Naive B cell (primary cell): ENCODE results near the gene DDIT4. TPM values are rescaled to one million over a fixed set of nuclear protein-coding genes. Genes with fewer than 3 reads are reported as not detected.

ENCODE experiments used
- ATAC-seq, 2 donors: fragments of 150-1000 bp; cut with Tn5 transposase; 2 replicates each; pipeline ENCODE4 v1.10.0; 2021; ENCODE audit warnings: low read depth in 2 of 2, mild to moderate bottlenecking in 2 of 2, moderate library complexity in 2 of 2
- DNase-seq: peaks from one replicate; pipeline ENCODE4 v3.0.0; 2022
- H3K27ac Mint-ChIP-seq, 6 donors: one replicate each; pipeline ENCODE4 v1.8.0; 2020 to 2022; ENCODE audit warnings: mild to moderate bottlenecking in 6 of 6, mixed read lengths in 6 of 6, moderate library complexity in 5 of 6, inconsistent platforms in 2 of 6
- H3K27me3 Mint-ChIP-seq, 3 donors: one replicate each; pipeline ENCODE4 v1.8.0; 2021 to 2022; ENCODE audit warnings: mixed read lengths in 3 of 3, mild to moderate bottlenecking in 1 of 3
- H3K36me3 Mint-ChIP-seq, 2 donors: one replicate each; pipeline ENCODE4 v1.8.0; 2020 to 2022; ENCODE audit warnings: mixed read lengths in 2 of 2, inconsistent platforms in 1 of 2, mild to moderate bottlenecking in 1 of 2
- H3K4me1 Mint-ChIP-seq, 3 donors: one replicate each; pipeline ENCODE4 v1.8.0; 2020 to 2022; ENCODE audit warnings: mixed read lengths in 3 of 3, inconsistent platforms in 1 of 3, mild to moderate bottlenecking in 1 of 3, moderate library complexity in 1 of 3
- H3K4me3 Mint-ChIP-seq, 8 donors: one replicate each; pipeline ENCODE4 v1.8.0; 2020 to 2022; ENCODE audit warnings: mild to moderate bottlenecking in 8 of 8, mixed read lengths in 8 of 8, moderate library complexity in 8 of 8, inconsistent platforms in 2 of 8
- H3K9me3 Mint-ChIP-seq, 7 donors: one replicate each; pipeline ENCODE4 v1.8.0; 2020 to 2022; ENCODE audit warnings: mixed read lengths in 7 of 7, mild to moderate bottlenecking in 5 of 7, inconsistent platforms in 2 of 7, moderate library complexity in 1 of 7
- polyA plus RNA-seq, 6 donors: library from polyadenylated mRNA; unstranded; fragments of 300-500 nt; fragmentation: Illumina TruSeq; gene quantifications; one replicate each; pipeline ENCODE4 v1.2.3, GENCODE V29; 2021; ENCODE audit warnings: low read depth in 6 of 6

The DDIT4 gene
- polyA plus RNA-seq, 6 donors from 2014 or later, result 22.6 to 124 (median 78.2) TPM

GRCh38 chr10:72322280-72323058 is 48.7 kb downstream of the DDIT4 start:
- peak overlapping the region in 5 of 6 donors; percentile 59 to 92 (median 88) for H3K27ac Mint-ChIP-seq
- H3K4me1 Mint-ChIP-seq, result peaks cover 39 to 82% (median 74%) of the 10 kb centered on the region in 3 donors
- peak overlapping the region in 6 of 8 donors; percentile 29 to 69 (median 53) for H3K4me3 Mint-ChIP-seq
- no peaks in the 10 kb centered on the region for H3K27me3 Mint-ChIP-seq
- H3K9me3 Mint-ChIP-seq, result no peaks in the 10 kb centered on the region
- ATAC-seq (no peak), DNase-seq (no peak)
- H3K36me3 Mint-ChIP-seq, result no peaks in the 10 kb centered on the region

GRCh38 chr10:72323108-72323749 is 49.5 kb downstream of the DDIT4 start:
- Mint-ChIP-seq H3K27ac (peak overlapping the region; percentile 69 to 93 (median 90)), H3K36me3 (no peaks in the 10 kb centered on the region), H3K4me1 (peaks cover 36 to 82% (median 75%) of the 10 kb centered on the region in 3 donors), H3K9me3 (no peaks in the 10 kb centered on the region), H3K27me3 (no peaks in the 10 kb centered on the region), H3K4me3 (peak overlapping the region in 7 of 8 donors; percentile 44 to 87 (median 68))
- no peak for ATAC-seq
- no peak for DNase-seq

DNA sequence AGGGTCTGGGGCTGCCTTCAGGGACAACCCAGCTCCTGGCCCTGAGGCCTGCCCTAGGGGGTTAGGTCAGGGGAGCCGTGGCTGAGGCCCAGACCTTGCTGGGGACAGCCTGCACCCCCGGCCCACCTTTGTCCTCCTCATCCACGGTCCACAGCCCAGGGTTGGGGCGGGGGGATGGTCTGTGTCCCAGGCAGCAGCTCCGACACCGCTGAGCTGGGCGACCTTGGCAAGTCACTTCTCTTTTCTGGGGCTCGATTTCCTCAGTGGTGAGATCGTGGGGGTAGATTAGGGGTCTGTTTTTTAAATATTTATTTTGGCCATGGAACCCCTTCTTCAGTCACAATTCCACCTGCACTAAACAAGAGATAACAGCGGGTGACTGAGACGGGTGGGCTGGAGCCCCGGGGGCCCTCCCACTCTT is 50.1 kb downstream of the DDIT4 start:
- H3K36me3 Mint-ChIP-seq, result no peaks in the 10 kb centered on the region
- H3K9me3 Mint-ChIP-seq, result no peaks in the 10 kb centered on the region
- H3K4me1 Mint-ChIP-seq, result peaks cover 35 to 82% (median 75%) of the 10 kb centered on the region in 3 donors
- peak overlapping the region; percentile 45 to 95 (median 84) for H3K27ac Mint-ChIP-seq
- peak overlapping the region; percentile 57 to 87 (median 70) for H3K4me3 Mint-ChIP-seq
- ATAC-seq (peak; percentile 9 to 13), DNase-seq (peak; percentile 59)
- no peaks in the 10 kb centered on the region for H3K27me3 Mint-ChIP-seq

Other genes with a start within 250 kb of the DDIT4 start
- gene SPOCK2, start 185.4 kb upstream of the DDIT4 start, polyA plus RNA-seq, result 10 to 100 TPM; 27.8 to 59.5 (median 46.3) TPM
- gene ANAPC16, start 57.9 kb upstream of the DDIT4 start, polyA plus RNA-seq, result 100 to 1,000 TPM; 485 to 708 (median 561) TPM
- gene ASCC1, start 57.6 kb upstream of the DDIT4 start, polyA plus RNA-seq, result 10 to 100 TPM; 43.8 to 69.0 (median 48.4) TPM
- gene DNAJB12, start 81.0 kb downstream of the DDIT4 start, polyA plus RNA-seq, result 10 to 100 TPM; 15.7 to 28.4 (median 18.6) TPM